ENCODE measurements around the gene PCSK7.

The PCSK7 gene

GRCh38 chr11:117180020-117180419 lies 51.9 kb downstream of the PCSK7 start:
- DNase-seq, result no peak

GRCh38 chr11:117179048-117179999 lies 52.5 kb downstream of the PCSK7 start:
- DNase-seq, result no peak

- DNase-seq, result peak; percentile 92
Measured at GRCh38 chr11:117178210-117179034, 53.5 kb downstream of the PCSK7 start, which contains the start of gene SIDT2. Gene SIDT2 (plus strand): TSS chr11:117178743. CDS start chr11:117179264, 521 bp downstream.

- no peak for DNase-seq
Measured at GRCh38 chr11:117177534-117178209, 54.2 kb downstream of the PCSK7 start.

- no peak for DNase-seq
Measured at GRCh38 chr11:117176186-117176585, 55.7 kb downstream of the PCSK7 start.

- no peak for DNase-seq
Measured at GRCh38 chr11:117175781-117176180, 56.1 kb downstream of the PCSK7 start.

- DNase-seq, result no peak
Measured at GRCh38 chr11:117175104-117175503, 56.8 kb downstream of the PCSK7 start.

- no peak for DNase-seq
Measured at GRCh38 chr11:117172724-117173421, 59.0 kb downstream of the PCSK7 start.

GRCh38 chr11:117171404-117172061 lies 60.3 kb downstream of the PCSK7 start:
- no peak for DNase-seq

GRCh38 chr11:117171007-117171403 lies 60.9 kb downstream of the PCSK7 start:
- DNase-seq, result no peak

- DNase-seq, result no peak
Measured at GRCh38 chr11:117170210-117170609, 61.7 kb downstream of the PCSK7 start.

- DNase-seq, result no peak
Measured at GRCh38 chr11:117169736-117170135, 62.1 kb downstream of the PCSK7 start.

GRCh38 chr11:117166491-117166890 lies 65.4 kb downstream of the PCSK7 start:
- DNase-seq, result no peak

GRCh38 chr11:117160826-117161225 lies 71.0 kb downstream of the PCSK7 start:
- no peak for DNase-seq

GRCh38 chr11:117159892-117160291 lies 72.0 kb downstream of the PCSK7 start:
- DNase-seq, result no peak

- no peak for DNase-seq
Measured at GRCh38 chr11:117157507-117157906, 74.4 kb downstream of the PCSK7 start.

- no peak for DNase-seq
Measured at GRCh38 chr11:117154468-117154867, 77.4 kb downstream of the PCSK7 start.

All from NCI-H1092 (cell line).